ENCODE measurements around the gene SNX32. TPM values are rescaled to one million over a fixed set of nuclear protein-coding genes. Genes with fewer than 3 reads are reported as not detected.

SNX32 gene
- 0.13 and 0.86 TPM in 2 replicates for total RNA-seq

DNA sequence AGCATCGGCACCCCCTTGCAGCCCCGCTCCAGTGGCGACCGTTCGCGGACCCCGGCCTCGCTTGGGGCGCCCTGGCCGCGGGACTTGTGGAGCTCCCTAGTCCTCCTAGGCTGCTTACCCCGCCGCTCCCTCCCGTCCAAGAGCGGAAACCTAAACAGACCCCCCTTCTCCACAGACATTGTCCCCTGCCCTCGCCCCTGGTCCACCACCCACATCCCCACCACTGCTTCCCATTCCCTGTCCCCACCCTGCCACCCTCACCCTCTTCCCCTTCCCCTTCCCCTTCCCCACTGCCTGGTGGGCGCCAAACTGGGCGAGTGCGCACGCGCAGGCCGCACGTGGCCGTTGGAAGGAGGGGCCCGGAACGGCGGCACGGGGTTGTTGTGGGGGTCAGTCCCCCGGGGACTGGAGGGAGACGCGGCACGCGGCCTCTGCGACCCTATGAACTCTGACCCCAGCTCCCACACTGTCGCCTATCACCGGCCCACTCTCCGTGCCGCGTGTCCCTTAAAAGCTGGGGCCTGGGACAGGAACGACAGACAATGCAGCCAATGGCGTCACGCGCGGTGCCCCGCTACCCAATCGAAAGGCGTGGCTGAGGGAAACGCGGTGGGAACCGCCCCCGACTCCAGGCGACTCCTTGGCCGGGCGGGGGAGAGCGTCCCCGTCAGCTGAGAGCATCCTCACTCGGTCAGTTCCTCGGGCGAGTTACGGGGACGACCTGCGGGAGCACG is at the start of gene SNX32:
SNX32 (plus strand) TSS at position 667 of the 734 bp plus-strand sequence. CDS start 103 bp downstream, outside the sequence.

DNA sequence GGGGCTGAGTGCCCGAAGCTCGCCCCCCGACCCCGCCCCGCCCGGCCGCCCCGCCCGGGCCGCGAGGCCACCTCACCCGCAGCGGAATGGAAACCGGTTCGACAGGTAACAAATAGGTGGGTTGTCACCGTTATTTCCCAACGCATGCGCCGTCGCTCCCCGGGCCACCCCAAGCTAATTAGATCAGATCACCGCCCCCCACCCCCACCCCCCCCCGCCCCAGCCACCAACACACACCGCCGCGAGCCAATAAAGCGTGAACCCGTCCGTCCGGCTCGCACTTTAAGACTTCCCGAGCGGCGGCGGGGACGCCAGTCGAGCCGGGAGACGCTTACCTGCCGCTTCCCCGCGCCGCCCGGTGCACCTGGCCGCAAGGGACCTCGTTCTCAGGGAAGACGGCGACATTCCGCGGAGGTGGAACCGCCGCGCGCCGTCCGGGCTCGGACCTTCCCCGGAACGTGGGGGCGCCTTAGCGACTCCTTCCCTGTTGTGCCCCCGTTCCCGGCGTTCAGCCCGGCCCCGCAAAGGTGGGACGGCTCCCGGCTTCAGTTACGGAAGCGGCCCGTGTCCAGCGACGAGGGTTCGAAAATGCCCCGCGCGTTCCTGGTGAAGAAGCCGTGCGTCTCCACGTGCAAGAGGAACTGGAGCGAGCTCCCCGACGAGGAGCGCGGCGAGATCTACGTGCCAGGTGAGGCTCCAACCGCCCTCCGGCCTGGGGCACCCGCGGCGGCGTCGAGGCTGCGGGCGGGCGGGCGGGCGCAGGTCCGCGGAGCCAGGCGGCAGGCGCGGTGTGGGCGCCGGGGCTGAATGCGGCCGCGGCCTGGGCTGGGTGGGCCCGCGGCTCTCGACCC is 46.8 kb upstream of the SNX32 start, which contains the start of gene OVOL1:
OVOL1 (plus strand) TSS at position 278 of the 851 bp plus-strand sequence; CDS start at position 589, 311 bp downstream.

DNA sequence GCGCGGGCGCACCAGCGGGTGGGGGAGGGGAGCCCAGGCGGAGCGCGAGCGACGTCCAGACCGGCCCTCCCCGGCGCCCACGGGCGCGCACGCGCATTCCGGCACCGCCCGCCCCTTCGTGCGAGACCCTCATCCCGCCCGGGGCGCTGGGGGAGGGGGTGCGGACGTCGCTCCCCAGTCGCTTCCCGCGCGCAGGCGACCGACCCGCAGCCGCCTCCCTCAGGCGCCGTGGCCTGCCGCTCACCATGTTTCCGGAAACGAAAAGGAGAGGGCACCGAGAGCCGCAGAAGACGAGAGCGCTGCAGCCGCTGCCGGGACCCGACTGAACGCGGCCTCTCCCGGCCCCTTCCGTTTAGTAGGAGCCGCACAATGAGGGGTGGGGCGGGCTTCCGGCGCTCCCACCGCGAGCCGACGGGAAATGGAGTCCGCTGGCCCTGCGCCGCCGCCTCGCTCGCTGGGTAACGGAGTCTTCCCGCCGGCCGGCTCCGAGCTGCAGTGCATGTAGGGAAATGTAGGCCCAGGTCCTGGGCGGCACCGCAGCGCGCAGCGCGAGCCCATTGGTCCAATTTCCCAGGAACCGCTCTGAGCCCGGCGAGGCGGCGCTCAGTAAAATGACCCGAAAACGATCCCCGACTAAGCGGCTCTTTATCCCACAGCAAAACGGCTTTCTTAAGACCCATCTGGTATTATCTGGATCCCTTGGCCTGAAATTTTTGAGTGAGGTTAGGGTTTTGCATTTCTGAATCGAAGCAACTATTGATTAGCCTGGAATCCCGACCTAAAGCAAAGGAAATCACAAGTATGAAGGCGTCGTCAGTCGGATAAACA is 24.3 kb downstream of the SNX32 start, which contains the start of gene CFL1:
CFL1 (minus strand) TSS at position 328 of the 828 bp plus-strand sequence; CDS start at position 247, 81 bp downstream.

DNA sequence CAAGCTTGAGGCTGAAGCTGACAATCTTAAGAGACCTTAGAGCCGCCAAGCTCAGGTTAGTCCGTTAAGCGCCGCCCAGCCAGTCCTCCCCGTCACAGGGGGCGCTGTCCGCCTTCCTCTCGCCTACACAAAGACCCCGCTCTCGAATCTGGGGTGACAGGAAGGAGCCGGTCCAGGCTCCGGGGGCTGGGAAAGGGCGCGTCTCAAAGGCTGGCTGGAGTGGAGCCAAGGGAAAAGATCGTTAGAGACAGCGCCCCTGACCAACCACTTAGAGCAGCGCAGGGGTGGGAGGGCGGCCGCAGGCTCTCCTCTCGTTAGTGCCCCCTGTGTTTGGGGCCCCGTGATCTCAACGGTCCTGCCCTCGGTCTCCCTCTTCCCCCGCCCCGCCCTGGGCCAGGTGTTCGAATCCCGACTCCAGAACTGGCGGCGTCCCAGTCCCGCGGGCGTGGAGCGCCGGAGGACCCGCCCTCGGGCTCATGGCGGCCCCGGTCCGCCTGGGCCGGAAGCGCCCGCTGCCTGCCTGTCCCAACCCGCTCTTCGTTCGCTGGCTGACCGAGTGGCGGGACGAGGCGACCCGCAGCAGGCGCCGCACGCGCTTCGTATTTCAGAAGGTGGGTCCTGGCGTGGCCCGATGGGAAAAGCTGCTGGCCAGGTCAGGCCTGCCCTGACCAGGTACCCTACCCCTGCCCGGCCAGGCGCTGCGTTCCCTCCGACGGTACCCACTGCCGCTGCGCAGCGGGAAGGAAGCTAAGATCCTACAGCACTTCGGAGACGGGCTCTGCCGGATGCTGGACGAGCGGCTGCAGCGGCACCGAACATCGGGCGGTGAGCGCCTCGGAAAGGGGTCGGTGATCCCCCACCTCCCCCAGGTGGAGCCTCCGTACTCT is 26.8 kb downstream of the SNX32 start, which contains the start of gene MUS81:
MUS81 (plus strand) TSS at position 156 of the 887 bp plus-strand sequence; CDS start at position 477, 321 bp downstream.

DNA sequence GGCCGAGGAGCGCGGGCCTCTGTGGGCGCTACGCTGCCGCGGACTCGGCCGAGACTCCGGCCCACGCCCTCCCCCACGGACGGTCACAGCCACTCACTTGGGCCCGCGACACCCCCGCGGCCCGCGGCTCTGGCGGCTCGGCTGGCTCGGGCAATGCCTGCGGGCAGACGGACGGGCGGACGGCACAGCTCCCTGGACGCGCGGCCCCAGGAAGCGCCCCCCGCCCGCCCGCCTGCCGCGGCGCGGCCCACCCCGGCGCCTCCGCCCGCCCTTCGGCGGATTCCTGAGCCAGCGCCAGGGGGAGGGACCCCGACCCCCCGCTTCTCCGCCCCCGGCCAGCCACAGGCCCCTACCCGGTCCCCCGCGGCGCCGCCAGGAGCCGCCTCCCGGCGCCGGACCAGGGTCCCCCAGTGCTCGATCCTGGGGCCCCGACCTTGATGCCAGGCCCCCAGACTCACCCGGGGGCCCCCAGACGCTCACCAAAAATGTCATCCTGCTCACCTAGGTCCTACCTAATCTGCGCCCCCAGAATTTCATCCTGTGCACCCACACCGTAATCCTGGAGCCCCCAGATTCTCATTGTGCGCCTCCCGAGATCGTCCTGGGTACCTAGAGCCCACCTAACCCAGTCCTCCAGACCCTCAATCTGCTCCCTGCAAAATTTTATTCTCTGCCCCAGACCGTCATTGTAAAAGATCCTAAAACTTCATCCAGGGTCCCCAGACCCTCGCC is 39.0 kb downstream of the SNX32 start, which contains the start of gene EFEMP2:
EFEMP2 (minus strand) TSS at position 215 of the 732 bp plus-strand sequence. CDS start 446 bp downstream, outside the sequence.

DNA sequence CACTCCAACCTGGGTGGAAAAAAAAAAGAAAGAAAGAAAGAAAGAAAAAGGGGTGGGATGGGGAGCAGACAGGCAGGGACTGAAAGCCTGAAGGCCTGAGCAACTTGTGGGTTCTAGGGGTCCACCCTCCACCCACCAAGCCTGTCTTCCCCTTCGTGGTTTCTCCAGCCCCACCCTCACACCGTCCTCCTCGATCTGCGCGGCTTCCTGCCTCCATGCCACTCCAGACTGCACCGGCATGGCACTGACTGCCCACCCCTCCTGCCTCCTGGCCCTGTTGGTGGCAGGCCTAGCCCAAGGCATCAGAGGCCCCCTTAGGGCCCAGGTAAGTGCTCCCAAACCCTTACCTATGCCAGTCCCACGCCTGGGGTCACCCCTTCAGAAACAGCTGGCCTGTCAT is 45.9 kb downstream of the SNX32 start, which contains the start of gene CTSW:
CTSW (plus strand) TSS at position 221 of the 400 bp plus-strand sequence; CDS start at position 239, 18 bp downstream.

DNA sequence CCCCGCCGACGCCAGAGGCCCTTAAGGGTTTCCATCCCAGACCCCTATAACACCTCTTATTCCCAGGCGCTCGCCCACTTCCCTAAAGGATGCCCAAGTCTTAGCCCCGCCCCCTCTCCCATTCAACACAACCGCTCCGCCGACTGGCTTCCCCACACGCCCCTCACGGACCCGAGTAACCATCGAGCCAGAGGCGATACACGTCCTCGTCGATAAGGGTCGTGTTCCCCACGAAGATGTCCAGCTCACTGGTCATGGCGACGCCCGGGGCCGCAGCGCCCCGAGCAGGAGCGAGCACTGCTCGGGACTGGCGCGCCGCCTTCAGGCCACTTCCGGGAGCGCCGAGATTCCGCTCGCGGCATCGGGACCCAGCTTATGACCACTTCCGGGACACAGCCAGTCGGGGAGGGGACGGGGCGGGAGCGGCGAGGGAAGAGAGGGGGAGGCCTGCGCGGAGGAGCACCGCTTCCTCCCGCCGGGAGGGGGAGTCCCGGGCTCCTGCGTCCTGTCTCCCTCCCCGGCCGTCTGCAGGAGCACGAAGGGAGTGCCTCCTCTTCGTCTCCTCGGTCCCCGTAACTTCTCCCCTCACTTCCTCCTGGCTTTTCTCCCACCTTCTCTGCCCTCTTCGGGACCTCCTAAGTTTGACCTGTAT is 54.5 kb downstream of the SNX32 start, which contains the start of gene FIBP:
FIBP (minus strand) TSS at position 309 of the 652 bp plus-strand sequence; CDS start at position 256, 53 bp downstream.

DNA sequence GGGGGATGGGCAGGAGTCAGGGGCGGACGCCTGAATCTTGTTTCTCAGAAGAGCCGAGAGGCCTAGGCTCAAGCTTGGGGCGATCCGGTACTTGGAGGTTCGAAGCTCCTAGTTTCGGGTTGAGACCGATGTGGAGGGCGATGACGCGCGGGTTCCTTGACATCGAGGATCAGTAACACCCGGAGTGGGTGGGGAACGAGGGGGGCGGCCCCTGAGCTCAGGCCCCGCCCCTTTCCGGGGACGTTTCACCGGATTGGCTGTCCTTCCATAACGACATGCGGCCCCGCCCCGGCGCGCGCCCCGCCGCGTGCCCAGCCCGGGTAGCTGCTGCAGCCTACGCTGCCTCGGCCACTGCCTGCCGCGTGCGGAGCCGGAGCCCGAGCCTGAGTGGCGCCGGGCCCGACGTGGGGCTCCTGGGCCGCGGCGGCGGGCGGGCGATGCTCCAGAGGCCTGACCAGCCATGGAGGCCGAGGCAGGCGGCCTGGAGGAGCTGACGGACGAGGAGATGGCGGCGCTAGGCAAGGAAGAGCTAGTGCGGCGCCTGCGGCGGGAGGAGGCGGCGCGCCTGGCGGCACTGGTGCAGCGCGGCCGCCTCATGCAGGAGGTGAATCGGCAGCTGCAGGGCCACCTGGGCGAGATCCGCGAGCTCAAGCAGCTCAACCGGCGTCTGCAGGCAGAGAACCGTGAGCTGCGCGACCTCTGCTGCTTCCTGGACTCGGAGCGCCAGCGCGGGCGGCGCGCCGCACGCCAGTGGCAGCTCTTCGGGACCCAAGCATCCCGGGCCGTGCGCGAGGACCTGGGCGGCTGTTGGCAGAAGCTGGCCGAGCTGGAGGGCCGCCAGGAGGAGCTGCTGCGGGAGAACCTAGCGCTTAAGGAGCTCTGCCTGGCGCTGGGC is 56.8 kb downstream of the SNX32 start, which contains the start of gene CCDC85B:
CCDC85B (plus strand) TSS at position 350 of the 895 bp plus-strand sequence; CDS start at position 461, 111 bp downstream.

DNA sequence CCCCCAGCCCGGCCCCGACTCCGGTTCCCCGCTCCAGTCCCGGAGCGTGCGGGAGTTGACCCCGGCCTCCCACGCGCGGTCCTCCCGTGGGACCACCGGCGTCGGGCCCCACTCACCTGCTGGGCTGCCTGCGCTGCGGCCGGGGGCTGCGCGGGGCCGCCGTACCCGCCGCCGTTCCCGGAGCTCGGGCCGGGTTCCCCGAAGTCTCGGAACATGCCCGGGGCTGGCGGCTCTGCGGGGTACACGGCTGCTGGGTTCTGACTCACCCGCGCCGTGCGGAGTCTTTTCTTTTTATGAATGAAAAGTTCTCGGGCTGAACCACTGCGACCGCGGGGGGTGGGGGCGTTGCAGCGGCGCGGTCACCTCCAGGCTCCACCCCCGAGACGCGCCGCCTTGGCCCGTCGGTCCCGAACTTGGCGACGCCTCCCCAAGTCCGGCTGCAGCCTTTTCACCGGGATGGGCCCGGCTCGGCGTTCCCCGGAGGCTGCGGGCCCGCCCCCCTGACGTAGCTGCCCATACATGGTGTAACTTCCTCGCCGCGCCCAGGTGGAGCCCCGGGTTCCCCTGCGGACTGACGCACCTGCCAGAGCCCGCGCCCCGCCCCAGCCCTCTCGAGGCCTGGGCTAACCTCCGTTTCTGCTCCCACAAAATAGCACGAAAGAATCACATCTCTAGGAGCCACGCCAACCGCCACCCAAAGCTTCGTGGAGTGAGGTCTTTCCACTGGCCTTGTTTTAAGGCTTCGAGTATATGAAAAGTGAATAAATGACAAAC is 66.5 kb downstream of the SNX32 start, which contains the start of gene FOSL1:
FOSL1 (minus strand) TSS at position 264 of the 774 bp plus-strand sequence; CDS start at position 215, 49 bp downstream.

Other genes starting within 250 kb of the SNX32 start
- 0.14 and 0.40 TPM in 2 replicates for gene KCNK7, start 238.2 kb upstream of the SNX32 start, total RNA-seq
- 92.1 and 93.2 TPM in 2 replicates for gene MAP3K11, start 219.7 kb upstream of the SNX32 start, total RNA-seq
- 30.6 and 37.7 TPM in 2 replicates for gene PCNX3, start 218.2 kb upstream of the SNX32 start, total RNA-seq
- gene SIPA1, start 195.9 kb upstream of the SNX32 start, total RNA-seq: 36.4 and 56.9 TPM in 2 replicates
- 48.1 and 53.8 TPM in 2 replicates for gene RELA, start 171.0 kb upstream of the SNX32 start, total RNA-seq
- gene KAT5, start 121.7 kb upstream of the SNX32 start, total RNA-seq: 28.1 and 31.3 TPM in 2 replicates
- 46.4 and 60.7 TPM in 2 replicates for gene RNASEH2C, start 113.2 kb upstream of the SNX32 start, total RNA-seq
- gene AP5B1, start 53.0 kb upstream of the SNX32 start, total RNA-seq: 12.8 and 17.4 TPM in 2 replicates
- not detected in 2 replicates for gene OVOL1, start 46.9 kb upstream of the SNX32 start, total RNA-seq
- 1,176 and 1,575 TPM in 2 replicates for gene CFL1, start 24.2 kb downstream of the SNX32 start, total RNA-seq
- 46.9 and 49.3 TPM in 2 replicates for gene MUS81, start 26.5 kb downstream of the SNX32 start, total RNA-seq
- gene EFEMP2, start 38.8 kb downstream of the SNX32 start, total RNA-seq: 18.9 and 22.0 TPM in 2 replicates
- not detected in 2 replicates for gene CTSW, start 45.9 kb downstream of the SNX32 start, total RNA-seq
- gene FIBP, start 54.5 kb downstream of the SNX32 start, total RNA-seq: 94.0 and 128 TPM in 2 replicates
- gene CCDC85B, start 56.7 kb downstream of the SNX32 start, total RNA-seq: 78.2 and 108 TPM in 2 replicates
- gene FOSL1, start 66.4 kb downstream of the SNX32 start, total RNA-seq: 41.6 and 48.9 TPM in 2 replicates
- gene C11orf68, start 85.1 kb downstream of the SNX32 start, total RNA-seq: 14.4 and 17.0 TPM in 2 replicates
- gene DRAP1, start 85.5 kb downstream of the SNX32 start, total RNA-seq: 74.0 and 108 TPM in 2 replicates
- gene TSGA10IP, start 111.5 kb downstream of the SNX32 start, total RNA-seq: not detected in 2 replicates
- 30.9 and 35.9 TPM in 2 replicates for gene SART1, start 127.8 kb downstream of the SNX32 start, total RNA-seq
- 32.0 and 33.5 TPM in 2 replicates for gene EIF1AD, start 168.2 kb downstream of the SNX32 start, total RNA-seq
- gene BANF1, start 168.5 kb downstream of the SNX32 start, total RNA-seq: 51.8 and 60.2 TPM in 2 replicates
- 0.22 and 0.53 TPM in 2 replicates for gene CST6, start 178.0 kb downstream of the SNX32 start, total RNA-seq
- gene CATSPER1, start 192.5 kb downstream of the SNX32 start, total RNA-seq: not detected in 2 replicates
- gene GAL3ST3, start 215.2 kb downstream of the SNX32 start, total RNA-seq: 0.36 TPM in 1 of 2 replicates, not detected in the other
- 175 and 176 TPM in 2 replicates for gene SF3B2, start 218.4 kb downstream of the SNX32 start, total RNA-seq
- 28.9 and 35.1 TPM in 2 replicates for gene PACS1, start 236.3 kb downstream of the SNX32 start, total RNA-seq

Data from thoracic aorta endothelial cell (primary cell).